ENCODE data around the gene DENND1A. TPM values are rescaled to one million over a fixed set of nuclear protein-coding genes. Genes with fewer than 3 reads are reported as not detected.

Gene DENND1A
- total RNA-seq, 1 experiment from 2014 or later = 23.5 TPM

DNA sequence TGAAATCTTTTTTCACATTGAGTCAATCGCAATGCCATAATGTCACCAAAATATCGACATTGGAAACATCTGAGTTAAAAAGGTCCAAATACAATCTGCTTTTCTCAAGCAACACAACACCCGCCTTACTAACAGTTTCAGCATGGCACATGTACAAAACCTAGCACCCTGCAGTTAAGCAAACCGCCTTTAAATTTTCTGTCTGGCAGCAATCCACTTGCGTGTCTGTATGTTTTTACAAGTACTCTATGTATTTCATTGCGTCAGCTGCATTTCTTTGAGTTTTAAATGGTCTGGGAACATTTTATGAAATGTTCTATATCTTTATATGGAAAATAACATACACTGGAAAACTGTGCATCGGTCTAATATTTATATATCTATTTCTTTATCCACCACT, 134.6 kb downstream of the DENND1A start:
- ChIA-PET CTCF (no interaction called here), POLR2A (no interaction called here)
- Mint-ChIP-seq H3K36me3 (no peaks in the 10 kb centered on the region), H3K9me3 (no peaks in the 10 kb centered on the region), H3K27ac (no peak overlapping the region), H3K4me1 (peaks cover 12% of the 10 kb centered on the region), H3K27me3 (ENCODE audit: low read depth) (no peaks in the 10 kb centered on the region), H3K4me3 (no peak overlapping the region)
- no peak for TF ChIP-seq NR1H2 (CRISPR knock-in tag; IDR thresholded peaks at IDR 0.05)
- TF ChIP-seq ZNF263 (CRISPR knock-in tag; IDR thresholded peaks at IDR 0.05; ENCODE audit: low read depth) = no peak
- ATAC-seq (no peak), DNase-seq (ENCODE audit: low spot score) (no peak)

DNA sequence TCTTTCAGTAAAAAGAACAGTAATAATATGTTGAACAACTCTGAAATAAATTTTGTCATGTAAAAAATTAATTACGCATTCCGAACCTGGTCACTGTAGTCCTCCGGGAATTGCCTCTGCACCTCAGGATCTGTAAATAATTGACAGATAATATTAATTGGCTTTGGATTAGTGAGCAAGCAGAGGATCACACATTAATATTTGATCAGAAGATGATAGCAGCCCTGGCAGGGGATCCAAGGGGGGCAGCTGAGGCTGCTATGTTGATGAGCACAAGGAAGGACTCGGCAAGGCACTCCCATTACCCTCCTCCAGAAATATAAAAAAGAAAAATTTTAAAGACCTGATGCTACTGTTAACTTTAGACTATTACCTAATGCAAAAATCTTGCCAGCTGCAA, 137.4 kb downstream of the DENND1A start:
- H3K4me3 Mint-ChIP-seq = no peak overlapping the region
- ATAC-seq (no peak), DNase-seq (ENCODE audit: low spot score) (no peak)
- no peaks in the 10 kb centered on the region for H3K9me3 Mint-ChIP-seq
- no peaks in the 10 kb centered on the region for H3K36me3 Mint-ChIP-seq
- ChIA-PET POLR2A (no interaction called here), CTCF (no interaction called here)
- H3K4me1 Mint-ChIP-seq = peaks cover 2% of the 10 kb centered on the region; the same call in 1 of the 2 replicates
- H3K27ac Mint-ChIP-seq = no peak overlapping the region
- TF ChIP-seq, protein P1, sequence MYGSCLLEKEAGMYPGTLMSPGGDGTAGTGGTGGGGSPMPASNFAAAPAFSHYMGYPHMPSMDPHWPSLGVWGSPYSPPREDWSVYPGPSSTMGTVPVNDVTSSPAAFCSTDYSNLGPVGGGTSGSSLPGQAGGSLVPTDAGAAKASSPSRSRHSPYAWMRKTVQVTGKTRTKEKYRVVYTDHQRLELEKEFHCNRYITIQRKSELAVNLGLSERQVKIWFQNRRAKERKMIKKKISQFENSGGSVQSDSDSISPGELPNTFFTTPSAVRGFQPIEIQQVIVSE (CRISPR knock-in tag; IDR thresholded peaks at IDR 0.05; ENCODE audit: borderline replicate concordance) = no peak
- TF ChIP-seq, protein P2, sequence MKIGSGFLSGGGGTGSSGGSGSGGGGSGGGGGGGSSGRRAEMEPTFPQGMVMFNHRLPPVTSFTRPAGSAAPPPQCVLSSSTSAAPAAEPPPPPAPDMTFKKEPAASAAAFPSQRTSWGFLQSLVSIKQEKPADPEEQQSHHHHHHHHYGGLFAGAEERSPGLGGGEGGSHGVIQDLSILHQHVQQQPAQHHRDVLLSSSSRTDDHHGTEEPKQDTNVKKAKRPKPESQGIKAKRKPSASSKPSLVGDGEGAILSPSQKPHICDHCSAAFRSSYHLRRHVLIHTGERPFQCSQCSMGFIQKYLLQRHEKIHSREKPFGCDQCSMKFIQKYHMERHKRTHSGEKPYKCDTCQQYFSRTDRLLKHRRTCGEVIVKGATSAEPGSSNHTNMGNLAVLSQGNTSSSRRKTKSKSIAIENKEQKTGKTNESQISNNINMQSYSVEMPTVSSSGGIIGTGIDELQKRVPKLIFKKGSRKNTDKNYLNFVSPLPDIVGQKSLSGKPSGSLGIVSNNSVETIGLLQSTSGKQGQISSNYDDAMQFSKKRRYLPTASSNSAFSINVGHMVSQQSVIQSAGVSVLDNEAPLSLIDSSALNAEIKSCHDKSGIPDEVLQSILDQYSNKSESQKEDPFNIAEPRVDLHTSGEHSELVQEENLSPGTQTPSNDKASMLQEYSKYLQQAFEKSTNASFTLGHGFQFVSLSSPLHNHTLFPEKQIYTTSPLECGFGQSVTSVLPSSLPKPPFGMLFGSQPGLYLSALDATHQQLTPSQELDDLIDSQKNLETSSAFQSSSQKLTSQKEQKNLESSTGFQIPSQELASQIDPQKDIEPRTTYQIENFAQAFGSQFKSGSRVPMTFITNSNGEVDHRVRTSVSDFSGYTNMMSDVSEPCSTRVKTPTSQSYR (CRISPR knock-in tag; IDR thresholded peaks at IDR 0.05) = no peak
- TF ChIP-seq ELF4 (CRISPR knock-in tag; IDR thresholded peaks at IDR 0.05; ENCODE audit: low read depth) = no peak
- no peak for TF ChIP-seq CREM (CRISPR knock-in tag; IDR thresholded peaks at IDR 0.05)
- TF ChIP-seq FOXP1 (CRISPR knock-in tag; IDR thresholded peaks at IDR 0.05; ENCODE audit: borderline replicate concordance) = no peak
- TF ChIP-seq, protein P3, sequence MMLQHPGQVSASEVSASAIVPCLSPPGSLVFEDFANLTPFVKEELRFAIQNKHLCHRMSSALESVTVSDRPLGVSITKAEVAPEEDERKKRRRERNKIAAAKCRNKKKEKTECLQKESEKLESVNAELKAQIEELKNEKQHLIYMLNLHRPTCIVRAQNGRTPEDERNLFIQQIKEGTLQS (CRISPR knock-in tag; conservative IDR thresholded peaks at IDR 0.05) = no peak
- TF ChIP-seq PRRX2 (CRISPR knock-in tag; IDR thresholded peaks at IDR 0.05) = no peak
- TF ChIP-seq, protein P4, sequence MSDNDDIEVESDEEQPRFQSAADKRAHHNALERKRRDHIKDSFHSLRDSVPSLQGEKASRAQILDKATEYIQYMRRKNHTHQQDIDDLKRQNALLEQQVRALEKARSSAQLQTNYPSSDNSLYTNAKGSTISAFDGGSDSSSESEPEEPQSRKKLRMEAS (CRISPR knock-in tag; IDR thresholded peaks at IDR 0.05) = no peak
- no peak for TF ChIP-seq RORB (CRISPR knock-in tag; IDR thresholded peaks at IDR 0.05)
- TF ChIP-seq ZNF416 (CRISPR knock-in tag; IDR thresholded peaks at IDR 0.05) = no peak
- H3K27me3 Mint-ChIP-seq (ENCODE audit: low read depth) = no peaks in the 10 kb centered on the region

DNA sequence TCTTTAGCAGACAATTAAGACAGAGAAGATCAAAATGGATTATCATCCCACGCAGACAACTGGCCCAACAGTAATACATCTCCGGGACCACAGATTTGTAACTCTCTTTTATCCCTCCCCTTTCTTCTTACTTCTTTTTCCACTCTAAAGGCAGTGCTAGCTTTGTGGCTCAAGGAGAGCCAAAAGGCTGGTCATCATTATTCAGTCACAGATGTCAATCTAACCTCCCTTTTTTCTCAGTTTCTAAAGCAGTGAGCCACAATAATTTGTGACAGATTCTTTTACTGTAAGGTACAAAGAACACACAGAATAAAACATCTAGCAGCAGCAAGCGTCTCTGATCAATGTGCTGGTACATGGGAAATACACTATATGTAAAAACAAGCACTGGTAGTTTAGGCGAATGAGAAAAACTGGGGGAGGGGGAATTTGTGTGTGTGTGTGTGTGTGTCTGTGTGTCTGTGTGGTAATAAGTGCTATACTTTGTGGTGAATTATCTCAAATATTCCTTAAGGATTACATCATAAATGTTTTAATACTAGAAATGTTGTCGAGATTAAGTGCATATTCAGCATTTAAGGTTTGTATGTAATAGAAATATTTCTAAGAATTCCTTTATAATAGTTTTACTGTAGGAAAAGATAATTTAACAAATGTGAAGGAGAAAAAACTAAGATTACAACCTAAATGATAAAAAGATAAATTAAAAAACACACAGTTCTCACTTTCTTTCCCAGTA, 140.2 kb downstream of the DENND1A start:
- Mint-ChIP-seq H3K36me3 (no peaks in the 10 kb centered on the region), H3K4me3 (no peak overlapping the region), H3K4me1 (peaks cover 2% of the 10 kb centered on the region; the same call in 1 of the 2 replicates), H3K9me3 (no peaks in the 10 kb centered on the region), H3K27ac (no peak overlapping the region; the same call in 1 of the 2 replicates), H3K27me3 (ENCODE audit: low read depth) (no peaks in the 10 kb centered on the region)
- DNase-seq (ENCODE audit: low spot score) = no peak
- ChIA-PET CTCF (no interaction called here), POLR2A (no interaction called here)
- no peak for ATAC-seq
- no peak for TF ChIP-seq HMGA2 (CRISPR knock-in tag; IDR thresholded peaks at IDR 0.05)
- TF ChIP-seq SP1 (CRISPR knock-in tag; conservative IDR thresholded peaks at IDR 0.05) = no peak
- TF ChIP-seq ZNF317 (CRISPR knock-in tag; IDR thresholded peaks at IDR 0.05; ENCODE audit: borderline replicate concordance, low read depth) = no peak
- TF ChIP-seq TEAD4 (CRISPR knock-in tag; IDR thresholded peaks at IDR 0.05) = no peak
- TF ChIP-seq, protein P5, sequence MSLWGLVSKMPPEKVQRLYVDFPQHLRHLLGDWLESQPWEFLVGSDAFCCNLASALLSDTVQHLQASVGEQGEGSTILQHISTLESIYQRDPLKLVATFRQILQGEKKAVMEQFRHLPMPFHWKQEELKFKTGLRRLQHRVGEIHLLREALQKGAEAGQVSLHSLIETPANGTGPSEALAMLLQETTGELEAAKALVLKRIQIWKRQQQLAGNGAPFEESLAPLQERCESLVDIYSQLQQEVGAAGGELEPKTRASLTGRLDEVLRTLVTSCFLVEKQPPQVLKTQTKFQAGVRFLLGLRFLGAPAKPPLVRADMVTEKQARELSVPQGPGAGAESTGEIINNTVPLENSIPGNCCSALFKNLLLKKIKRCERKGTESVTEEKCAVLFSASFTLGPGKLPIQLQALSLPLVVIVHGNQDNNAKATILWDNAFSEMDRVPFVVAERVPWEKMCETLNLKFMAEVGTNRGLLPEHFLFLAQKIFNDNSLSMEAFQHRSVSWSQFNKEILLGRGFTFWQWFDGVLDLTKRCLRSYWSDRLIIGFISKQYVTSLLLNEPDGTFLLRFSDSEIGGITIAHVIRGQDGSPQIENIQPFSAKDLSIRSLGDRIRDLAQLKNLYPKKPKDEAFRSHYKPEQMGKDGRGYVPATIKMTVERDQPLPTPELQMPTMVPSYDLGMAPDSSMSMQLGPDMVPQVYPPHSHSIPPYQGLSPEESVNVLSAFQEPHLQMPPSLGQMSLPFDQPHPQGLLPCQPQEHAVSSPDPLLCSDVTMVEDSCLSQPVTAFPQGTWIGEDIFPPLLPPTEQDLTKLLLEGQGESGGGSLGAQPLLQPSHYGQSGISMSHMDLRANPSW (CRISPR knock-in tag; conservative IDR thresholded peaks at IDR 0.05; ENCODE audit: low read depth) = no peak
- TF ChIP-seq, protein P6, sequence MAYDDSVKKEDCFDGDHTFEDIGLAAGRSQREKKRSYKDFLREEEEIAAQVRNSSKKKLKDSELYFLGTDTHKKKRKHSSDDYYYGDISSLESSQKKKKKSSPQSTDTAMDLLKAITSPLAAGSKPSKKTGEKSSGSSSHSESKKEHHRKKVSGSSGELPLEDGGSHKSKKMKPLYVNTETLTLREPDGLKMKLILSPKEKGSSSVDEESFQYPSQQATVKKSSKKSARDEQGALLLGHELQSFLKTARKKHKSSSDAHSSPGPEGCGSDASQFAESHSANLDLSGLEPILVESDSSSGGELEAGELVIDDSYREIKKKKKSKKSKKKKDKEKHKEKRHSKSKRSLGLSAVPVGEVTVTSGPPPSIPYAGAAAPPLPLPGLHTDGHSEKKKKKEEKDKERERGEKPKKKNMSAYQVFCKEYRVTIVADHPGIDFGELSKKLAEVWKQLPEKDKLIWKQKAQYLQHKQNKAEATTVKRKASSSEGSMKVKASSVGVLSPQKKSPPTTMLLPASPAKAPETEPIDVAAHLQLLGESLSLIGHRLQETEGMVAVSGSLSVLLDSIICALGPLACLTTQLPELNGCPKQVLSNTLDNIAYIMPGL (CRISPR knock-in tag; IDR thresholded peaks at IDR 0.05) = no peak
- TF ChIP-seq, protein P7, sequence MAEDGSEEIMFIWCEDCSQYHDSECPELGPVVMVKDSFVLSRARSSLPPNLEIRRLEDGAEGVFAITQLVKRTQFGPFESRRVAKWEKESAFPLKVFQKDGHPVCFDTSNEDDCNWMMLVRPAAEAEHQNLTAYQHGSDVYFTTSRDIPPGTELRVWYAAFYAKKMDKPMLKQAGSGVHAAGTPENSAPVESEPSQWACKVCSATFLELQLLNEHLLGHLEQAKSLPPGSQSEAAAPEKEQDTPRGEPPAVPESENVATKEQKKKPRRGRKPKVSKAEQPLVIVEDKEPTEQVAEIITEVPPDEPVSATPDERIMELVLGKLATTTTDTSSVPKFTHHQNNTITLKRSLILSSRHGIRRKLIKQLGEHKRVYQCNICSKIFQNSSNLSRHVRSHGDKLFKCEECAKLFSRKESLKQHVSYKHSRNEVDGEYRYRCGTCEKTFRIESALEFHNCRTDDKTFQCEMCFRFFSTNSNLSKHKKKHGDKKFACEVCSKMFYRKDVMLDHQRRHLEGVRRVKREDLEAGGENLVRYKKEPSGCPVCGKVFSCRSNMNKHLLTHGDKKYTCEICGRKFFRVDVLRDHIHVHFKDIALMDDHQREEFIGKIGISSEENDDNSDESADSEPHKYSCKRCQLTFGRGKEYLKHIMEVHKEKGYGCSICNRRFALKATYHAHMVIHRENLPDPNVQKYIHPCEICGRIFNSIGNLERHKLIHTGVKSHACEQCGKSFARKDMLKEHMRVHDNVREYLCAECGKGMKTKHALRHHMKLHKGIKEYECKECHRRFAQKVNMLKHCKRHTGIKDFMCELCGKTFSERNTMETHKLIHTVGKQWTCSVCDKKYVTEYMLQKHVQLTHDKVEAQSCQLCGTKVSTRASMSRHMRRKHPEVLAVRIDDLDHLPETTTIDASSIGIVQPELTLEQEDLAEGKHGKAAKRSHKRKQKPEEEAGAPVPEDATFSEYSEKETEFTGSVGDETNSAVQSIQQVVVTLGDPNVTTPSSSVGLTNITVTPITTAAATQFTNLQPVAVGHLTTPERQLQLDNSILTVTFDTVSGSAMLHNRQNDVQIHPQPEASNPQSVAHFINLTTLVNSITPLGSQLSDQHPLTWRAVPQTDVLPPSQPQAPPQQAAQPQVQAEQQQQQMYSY (CRISPR knock-in tag; IDR thresholded peaks at IDR 0.05) = no peak
- TF ChIP-seq ETV6 (CRISPR knock-in tag; IDR thresholded peaks at IDR 0.05) = no peak
